NCI-H1930 (cell line): ENCODE data around the gene AXIN1.

Experiments used
- DNase-seq, 2 experiments: peaks; one replicate each; lab custom pipeline; 2025; lab: John Stamatoyannopoulos, UW

AXIN1 gene

GRCh38 chr16:330741-331140 is 21.8 kb downstream of the AXIN1 start:
- no peak for DNase-seq

GRCh38 chr16:325375-326145 is 27.0 kb downstream of the AXIN1 start:
- DNase-seq = no peak

GRCh38 chr16:324451-325334 is 27.8 kb downstream of the AXIN1 start:
- no peak for DNase-seq

- no peak for DNase-seq
Observed at GRCh38 chr16:324201-324450, 28.4 kb downstream of the AXIN1 start.

- no peak for DNase-seq
Observed at GRCh38 chr16:322476-323143, 29.9 kb downstream of the AXIN1 start.

- DNase-seq = no peak
Observed at GRCh38 chr16:321532-321931, 31.0 kb downstream of the AXIN1 start.

GRCh38 chr16:320206-320605 is 32.3 kb downstream of the AXIN1 start:
- DNase-seq = no peak

- DNase-seq = no peak
Observed at GRCh38 chr16:318628-319027, 33.9 kb downstream of the AXIN1 start.

- DNase-seq = no peak
Observed at GRCh38 chr16:317583-317982, 34.9 kb downstream of the AXIN1 start.

- no peak for DNase-seq
Observed at GRCh38 chr16:316741-317464, 35.6 kb downstream of the AXIN1 start.

- DNase-seq = no peak
Observed at GRCh38 chr16:314795-315299, 37.7 kb downstream of the AXIN1 start.

GRCh38 chr16:314351-314750 is 38.2 kb downstream of the AXIN1 start:
- no peak for DNase-seq

- no peak for DNase-seq
Observed at GRCh38 chr16:311725-312124, 40.8 kb downstream of the AXIN1 start.

- DNase-seq = no peak
Observed at GRCh38 chr16:309476-309875, 43.0 kb downstream of the AXIN1 start.

GRCh38 chr16:307691-308312 is 44.7 kb downstream of the AXIN1 start:
- DNase-seq = no peak

GRCh38 chr16:306911-307370 is 45.6 kb downstream of the AXIN1 start:
- no peak for DNase-seq

GRCh38 chr16:305916-306626 is 46.5 kb downstream of the AXIN1 start:
- DNase-seq = no peak

- DNase-seq = no peak
Observed at GRCh38 chr16:303760-304505, 48.6 kb downstream of the AXIN1 start.

- DNase-seq = no peak
Observed at GRCh38 chr16:301950-302349, 50.6 kb downstream of the AXIN1 start.

GRCh38 chr16:301235-301634 is 51.3 kb downstream of the AXIN1 start:
- DNase-seq = no peak
